Breast epithelium (tissue), 4 donors: ENCODE results near the gene PARD6A. TPM values are rescaled to one million over a fixed set of nuclear protein-coding genes. Genes with fewer than 3 reads are reported as not detected.

Experiments used
- DNase-seq, 2 donors: peaks; one replicate each; pipeline ENCODE4 v3.0.0-alpha.2; 2019; ENCODE audit warnings: low spot score in 2 of 2
- H3K27ac ChIP-seq, 2 donors: fragments of 200-600 bp; sonication (generic) in 1 of 2; one replicate each; pipeline ENCODE4 v1.5.1; 2016 to 2019; ENCODE audit warnings: mild to moderate bottlenecking in 1 of 2
- H3K27me3 ChIP-seq, 2 donors: fragments of 200-600 bp; sonication (generic) in 1 of 2; one replicate each; pipeline versions ENCODE4 v1.5.1 to v1.6.0; 2017 to 2019; ENCODE audit warnings: control low read depth in 1 of 2, mild to moderate bottlenecking in 1 of 2
- H3K36me3 ChIP-seq: fragments of 200-600 bp; one replicate; pipeline ENCODE4 v1.5.1; 2019
- H3K4me1 ChIP-seq, 2 donors: fragments of 200-600 bp; sonication (generic); one replicate each; pipeline ENCODE4 v1.5.1; 2016 to 2019; ENCODE audit warnings: control low read depth in 1 of 2
- H3K4me3 ChIP-seq, 3 donors: fragments of 200-600 bp; sonication (generic); 1 replicate in 2 of 3; 2 replicates in 1 of 3; pipeline ENCODE4 v1.5.1; 2016 to 2019; ENCODE audit warnings: mild to moderate bottlenecking in 3 of 3, moderate library complexity in 2 of 3
- H3K9me3 ChIP-seq, 2 donors: fragments of 200-600 bp; sonication (generic) in 1 of 2; one replicate each; pipeline ENCODE4 v1.5.1; 2016 to 2019; ENCODE audit warnings: control low read depth in 1 of 2
- POLR2A ChIP-seq: fragments of 450-650 bp; IDR thresholded peaks from one replicate; pipeline ENCODE4 v1.6.1; 2016; ENCODE audit warnings: antibody characterized with exemption, mild to moderate bottlenecking, moderate library complexity
- POLR2AphosphoS5 ChIP-seq, 3 donors: sonication (generic); formaldehyde crosslinking; IDR thresholded peaks; one replicate each; pipeline ENCODE4 v1.6.1; 2017; ENCODE audit warnings: antibody characterized with exemption in 3 of 3
- intact Hi-C: fragments of 100-400 bp; cut with DNase I; formaldehyde crosslinking; loops from one replicate; pipeline ENCODE4 v1.15.1; 2023; ENCODE audit warnings: low total_unique reads
- total RNA-seq, 3 donors: library from RNA; depleted of rRNA; stranded (reverse); fragments of >200 nt; gene quantifications; one replicate each; pipeline ENCODE4 v1.1.0, GENCODE V29; 2016
- TF ChIP-seq, protein P1 (sequence below), 3 donors: fragments of 450-650 bp; IDR thresholded peaks; one replicate each; pipeline ENCODE4 v1.5.1; 2016 to 2017; ENCODE audit warnings: antibody characterized with exemption in 3 of 3, mild to moderate bottlenecking in 3 of 3, moderate library complexity in 3 of 3

Gene PARD6A
- total RNA-seq, 3 donors from 2014 or later, result 6.4 to 8.5 (median 7.2) TPM

DNA sequence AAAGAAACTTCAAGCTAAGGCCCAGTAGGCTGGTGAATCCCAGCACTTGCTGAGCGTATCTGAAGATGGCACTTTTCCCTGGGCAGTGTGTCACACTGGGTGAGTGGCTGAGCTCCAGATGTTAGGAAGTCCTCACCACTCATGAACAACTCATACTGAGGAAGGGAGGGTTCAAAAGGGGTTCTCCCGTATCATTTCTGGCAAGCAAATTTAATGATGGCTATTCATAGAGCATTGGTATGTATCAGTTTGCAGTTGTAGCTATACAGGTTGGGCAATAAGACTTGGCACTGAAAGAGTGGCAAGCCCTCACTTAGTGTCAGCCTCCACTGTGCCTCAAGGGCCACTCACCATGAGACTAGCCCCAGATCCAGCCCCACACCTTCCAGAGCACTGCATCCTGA is 47.6 kb downstream of the PARD6A start:
- TF ChIP-seq POLR2AphosphoS5 (IDR thresholded peaks at IDR 0.05), result no peak
- TF ChIP-seq, protein P1, sequence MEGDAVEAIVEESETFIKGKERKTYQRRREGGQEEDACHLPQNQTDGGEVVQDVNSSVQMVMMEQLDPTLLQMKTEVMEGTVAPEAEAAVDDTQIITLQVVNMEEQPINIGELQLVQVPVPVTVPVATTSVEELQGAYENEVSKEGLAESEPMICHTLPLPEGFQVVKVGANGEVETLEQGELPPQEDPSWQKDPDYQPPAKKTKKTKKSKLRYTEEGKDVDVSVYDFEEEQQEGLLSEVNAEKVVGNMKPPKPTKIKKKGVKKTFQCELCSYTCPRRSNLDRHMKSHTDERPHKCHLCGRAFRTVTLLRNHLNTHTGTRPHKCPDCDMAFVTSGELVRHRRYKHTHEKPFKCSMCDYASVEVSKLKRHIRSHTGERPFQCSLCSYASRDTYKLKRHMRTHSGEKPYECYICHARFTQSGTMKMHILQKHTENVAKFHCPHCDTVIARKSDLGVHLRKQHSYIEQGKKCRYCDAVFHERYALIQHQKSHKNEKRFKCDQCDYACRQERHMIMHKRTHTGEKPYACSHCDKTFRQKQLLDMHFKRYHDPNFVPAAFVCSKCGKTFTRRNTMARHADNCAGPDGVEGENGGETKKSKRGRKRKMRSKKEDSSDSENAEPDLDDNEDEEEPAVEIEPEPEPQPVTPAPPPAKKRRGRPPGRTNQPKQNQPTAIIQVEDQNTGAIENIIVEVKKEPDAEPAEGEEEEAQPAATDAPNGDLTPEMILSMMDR (IDR thresholded peaks at IDR 0.05), result no peak
- no peak for TF ChIP-seq POLR2A
- intact Hi-C loops, result no loop called here
- no peak overlapping the region for H3K4me3 ChIP-seq
- no peak for DNase-seq
- H3K36me3 ChIP-seq, result no peaks in the 10 kb centered on the region
- no peaks in the 10 kb centered on the region for H3K4me1 ChIP-seq
- no peaks in the 10 kb centered on the region for H3K9me3 ChIP-seq
- H3K27me3 ChIP-seq, result no peaks in the 10 kb centered on the region
- H3K27ac ChIP-seq, result no peak overlapping the region

DNA sequence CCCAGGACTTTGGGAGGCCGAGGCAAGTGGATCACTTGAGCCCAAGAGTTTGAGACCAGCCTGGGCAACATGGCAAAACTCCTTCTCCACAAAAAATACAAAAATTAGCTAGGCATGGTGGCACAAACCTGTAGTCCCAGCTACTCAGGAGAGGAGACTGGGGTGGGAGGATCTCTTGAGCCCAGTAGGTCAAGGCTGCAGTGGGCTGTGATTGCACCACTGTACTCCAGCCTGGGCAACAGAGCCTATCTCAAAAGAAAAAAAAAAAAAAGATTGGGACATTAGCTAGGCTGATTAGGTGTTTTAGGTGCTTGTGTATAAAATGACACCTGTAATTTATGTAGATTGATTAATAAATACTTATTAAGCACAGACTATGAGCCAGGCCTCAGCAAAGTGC is 48.3 kb downstream of the PARD6A start:
- no peaks in the 10 kb centered on the region for H3K9me3 ChIP-seq
- TF ChIP-seq POLR2A, result no peak
- TF ChIP-seq POLR2AphosphoS5 (IDR thresholded peaks at IDR 0.05), result no peak
- TF ChIP-seq, protein P1 (IDR thresholded peaks at IDR 0.05), result no peak
- DNase-seq, result no peak
- intact Hi-C loops, result no loop called here
- no peaks in the 10 kb centered on the region for H3K36me3 ChIP-seq
- H3K4me3 ChIP-seq, result no peak overlapping the region
- no peaks in the 10 kb centered on the region for H3K4me1 ChIP-seq
- H3K27ac ChIP-seq, result no peak overlapping the region
- H3K27me3 ChIP-seq, result no peaks in the 10 kb centered on the region

DNA sequence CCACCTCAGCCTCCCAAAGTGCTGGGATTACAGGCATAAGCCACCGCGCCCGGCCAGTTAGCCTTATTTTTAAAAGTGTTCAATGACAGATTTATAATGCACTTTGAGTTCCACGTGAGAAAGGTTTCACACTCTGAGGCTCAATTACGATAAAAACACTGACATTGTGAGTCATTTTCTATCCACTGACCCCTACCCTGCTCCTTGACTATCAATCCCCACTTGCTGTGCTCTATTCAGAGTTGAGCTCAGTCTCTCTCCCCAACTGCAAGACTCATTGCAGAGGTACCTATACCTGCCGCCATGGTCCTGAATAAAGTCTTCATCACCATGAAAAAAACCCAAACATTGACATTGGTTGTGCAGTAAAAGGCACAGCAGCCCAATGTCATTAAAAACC is 49.8 kb downstream of the PARD6A start:
- Histone ChIP-seq H3K9me3 (no peaks in the 10 kb centered on the region), H3K36me3 (no peaks in the 10 kb centered on the region), H3K4me3 (no peak overlapping the region), H3K27me3 (no peaks in the 10 kb centered on the region), H3K27ac (no peak overlapping the region), H3K4me1 (no peaks in the 10 kb centered on the region)
- no peak for DNase-seq
- intact Hi-C loops, result no loop called here
- no peak for TF ChIP-seq POLR2A

Other genes with a start within 250 kb of the PARD6A start
- gene ZDHHC1, start 244.5 kb upstream of the PARD6A start, total RNA-seq, result 10 to 100 TPM; 17.4 to 20.3 (median 19.3) TPM
- 10 to 100 TPM in 2 of 3 donors, under 1 TPM in 1; 0.32 to 66.9 (median 10.2) TPM for gene HSD11B2, start 229.8 kb upstream of the PARD6A start, total RNA-seq
- gene ATP6V0D1, start 179.8 kb upstream of the PARD6A start, total RNA-seq, result 100 to 1,000 TPM; 101 to 122 (median 104) TPM
- gene AGRP, start 177.4 kb upstream of the PARD6A start, total RNA-seq, result not detected
- 10 to 100 TPM; 32.0 to 50.5 (median 33.4) TPM for gene RIPOR1, start 132.1 kb upstream of the PARD6A start, total RNA-seq
- 10 to 100 TPM; 27.8 to 51.7 (median 38.0) TPM for gene CTCF, start 98.4 kb upstream of the PARD6A start, total RNA-seq
- gene CARMIL2, start 15.8 kb upstream of the PARD6A start, total RNA-seq, result 1 to 10 TPM in 2 of 3 donors, under 1 TPM in 1; 0.96 to 2.3 (median 1.6) TPM
- 10 to 100 TPM; 19.4 to 20.6 (median 19.8) TPM for gene ACD, start 700 bp upstream of the PARD6A start, total RNA-seq
- 10 to 100 TPM; 18.6 to 21.0 (median 20.1) TPM for gene ENKD1, start 5.8 kb downstream of the PARD6A start, total RNA-seq
- 10 to 100 TPM in 2 of 3 donors, 1 to 10 TPM in 1; 7.2 to 18.1 (median 11.1) TPM for gene C16orf86, start 5.9 kb downstream of the PARD6A start, total RNA-seq
- 10 to 100 TPM; 11.4 to 22.0 (median 21.4) TPM for gene GFOD2, start 58.4 kb downstream of the PARD6A start, total RNA-seq
- gene RANBP10, start 145.6 kb downstream of the PARD6A start, total RNA-seq, result 10 to 100 TPM in 2 of 3 donors, 1 to 10 TPM in 1; 7.7 to 13.2 (median 13.1) TPM
- gene TSNAXIP1, start 145.9 kb downstream of the PARD6A start, total RNA-seq, result 1 to 10 TPM; 1.1 to 4.2 (median 3.9) TPM
- 10 to 100 TPM; 51.1 to 57.8 (median 53.0) TPM for gene THAP11, start 181.4 kb downstream of the PARD6A start, total RNA-seq
- gene NUTF2, start 186.0 kb downstream of the PARD6A start, total RNA-seq, result 100 to 1,000 TPM in 1 of 3 donors, 10 to 100 TPM in 2; 91.5 to 168 (median 94.8) TPM
- 10 to 100 TPM; 35.0 to 52.0 (median 51.5) TPM for gene CENPT, start 186.7 kb downstream of the PARD6A start, total RNA-seq
- gene EDC4, start 212.1 kb downstream of the PARD6A start, total RNA-seq, result 10 to 100 TPM; 43.3 to 57.0 (median 53.6) TPM
- 1 to 10 TPM in 2 of 3 donors, not detected in 1; 1.3 to 1.4 TPM for gene NRN1L, start 223.9 kb downstream of the PARD6A start, total RNA-seq
- gene PSKH1, start 232.3 kb downstream of the PARD6A start, total RNA-seq, result 10 to 100 TPM; 17.3 to 20.5 (median 17.4) TPM